ENCODE data around the gene CAPN10.

The CAPN10 gene

DNA sequence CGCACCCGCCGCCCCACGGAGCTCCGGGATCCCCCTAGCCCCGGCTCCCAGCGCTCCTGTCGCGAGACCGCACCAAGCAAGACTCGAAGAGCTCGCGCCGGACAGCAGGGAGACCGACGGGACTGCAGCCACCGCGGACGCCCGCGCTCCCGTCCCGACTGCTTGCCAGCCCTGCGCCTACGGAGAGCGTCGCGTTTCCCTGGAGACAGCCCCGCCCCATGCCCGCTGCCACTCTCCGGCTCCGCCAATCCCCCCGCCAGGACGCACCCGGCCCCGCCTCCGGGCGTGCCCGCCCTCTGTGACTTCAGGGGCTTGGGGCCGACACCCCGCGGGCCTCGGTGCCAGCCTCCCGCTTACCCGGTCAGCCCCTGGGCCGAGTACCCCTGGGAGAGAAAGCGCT lies 28.7 kb upstream of the CAPN10 start, which contains the start of gene ANKMY1:
Gene ANKMY1 (minus strand): TSS at position 181 of the 400 bp plus-strand sequence. CDS start 653 bp downstream, outside the sequence.
- Mint-ChIP-seq H3K36me3 (ENCODE audit: low read depth) (peaks cover 15% of the 10 kb centered on the region), H3K9me3 (no peaks in the 10 kb centered on the region), H3K27ac (no peak within 1 kb of the TSS), H3K4me3 (peak within 1 kb of the TSS; percentile 64), H3K4me1 (peaks cover 43% of the 10 kb centered on the region), H3K27me3 (ENCODE audit: low read depth, poor library complexity) (peaks cover 3% of the 10 kb centered on the region)
- TF ChIP-seq, protein P1, sequence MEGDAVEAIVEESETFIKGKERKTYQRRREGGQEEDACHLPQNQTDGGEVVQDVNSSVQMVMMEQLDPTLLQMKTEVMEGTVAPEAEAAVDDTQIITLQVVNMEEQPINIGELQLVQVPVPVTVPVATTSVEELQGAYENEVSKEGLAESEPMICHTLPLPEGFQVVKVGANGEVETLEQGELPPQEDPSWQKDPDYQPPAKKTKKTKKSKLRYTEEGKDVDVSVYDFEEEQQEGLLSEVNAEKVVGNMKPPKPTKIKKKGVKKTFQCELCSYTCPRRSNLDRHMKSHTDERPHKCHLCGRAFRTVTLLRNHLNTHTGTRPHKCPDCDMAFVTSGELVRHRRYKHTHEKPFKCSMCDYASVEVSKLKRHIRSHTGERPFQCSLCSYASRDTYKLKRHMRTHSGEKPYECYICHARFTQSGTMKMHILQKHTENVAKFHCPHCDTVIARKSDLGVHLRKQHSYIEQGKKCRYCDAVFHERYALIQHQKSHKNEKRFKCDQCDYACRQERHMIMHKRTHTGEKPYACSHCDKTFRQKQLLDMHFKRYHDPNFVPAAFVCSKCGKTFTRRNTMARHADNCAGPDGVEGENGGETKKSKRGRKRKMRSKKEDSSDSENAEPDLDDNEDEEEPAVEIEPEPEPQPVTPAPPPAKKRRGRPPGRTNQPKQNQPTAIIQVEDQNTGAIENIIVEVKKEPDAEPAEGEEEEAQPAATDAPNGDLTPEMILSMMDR (IDR thresholded peaks at IDR 0.05), result no peak
- DNase-seq, result peak; percentile 88

DNA sequence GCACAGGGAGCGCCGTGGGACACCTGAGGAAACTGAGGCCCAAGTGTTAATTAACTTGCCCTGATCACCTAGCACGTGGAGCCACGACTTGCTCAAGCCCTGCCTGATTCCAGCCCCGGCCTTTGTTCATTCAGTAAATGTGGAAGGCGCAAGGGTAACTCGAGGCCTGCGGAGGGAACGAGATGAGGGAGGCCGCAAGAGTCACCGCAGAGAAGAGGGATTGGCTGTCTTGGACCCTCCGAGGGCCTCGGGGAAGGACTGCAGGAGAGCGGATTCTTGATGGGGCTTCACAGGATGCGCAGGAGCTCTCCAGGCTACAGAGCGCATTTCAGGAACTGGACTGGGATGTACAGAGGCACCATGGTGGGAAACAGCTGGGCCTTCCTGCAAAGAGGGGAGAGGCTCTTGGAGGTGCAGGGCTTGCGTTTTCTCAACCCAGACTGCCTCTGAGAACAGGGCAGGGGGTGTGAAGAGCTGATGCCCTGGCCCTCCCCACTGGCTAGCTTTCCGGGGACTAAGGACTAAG lies 28.2 kb upstream of the CAPN10 start:
- Mint-ChIP-seq H3K4me1 (peaks cover 38% of the 10 kb centered on the region), H3K27ac (no peak overlapping the region), H3K36me3 (ENCODE audit: low read depth) (peaks cover 10% of the 10 kb centered on the region), H3K9me3 (no peaks in the 10 kb centered on the region), H3K27me3 (ENCODE audit: low read depth, poor library complexity) (peaks cover 3% of the 10 kb centered on the region), H3K4me3 (peak overlapping the region; percentile 64)
- DNase-seq, result no peak
- TF ChIP-seq, protein P1 (IDR thresholded peaks at IDR 0.05), result no peak

DNA sequence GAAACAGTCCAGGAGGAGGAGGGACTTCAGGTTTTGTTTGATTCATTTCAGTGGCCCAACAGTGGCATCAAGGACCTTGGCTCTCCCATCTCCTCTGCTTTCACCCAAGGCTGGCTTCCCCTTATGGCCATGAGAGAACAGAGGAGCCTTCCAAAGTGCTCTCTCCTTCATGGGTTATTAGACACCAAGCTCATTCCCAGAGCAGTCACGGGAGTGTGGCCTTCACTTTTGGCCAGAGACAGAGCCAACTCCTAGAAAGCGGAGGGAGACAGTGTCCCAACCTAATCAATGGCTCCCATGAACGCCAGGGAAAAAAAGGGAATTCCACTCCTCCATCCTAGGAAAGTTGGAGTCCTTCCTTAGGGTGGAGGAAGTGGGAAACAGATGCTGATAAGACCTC lies 27.2 kb upstream of the CAPN10 start:
- Mint-ChIP-seq H3K9me3 (no peaks in the 10 kb centered on the region), H3K36me3 (ENCODE audit: low read depth) (peaks cover 13% of the 10 kb centered on the region), H3K4me3 (peak overlapping the region; percentile 80), H3K4me1 (peaks cover 35% of the 10 kb centered on the region), H3K27ac (no peak overlapping the region), H3K27me3 (ENCODE audit: low read depth, poor library complexity) (peaks cover 3% of the 10 kb centered on the region)
- TF ChIP-seq, protein P1 (IDR thresholded peaks at IDR 0.05), result no peak
- no peak for DNase-seq

DNA sequence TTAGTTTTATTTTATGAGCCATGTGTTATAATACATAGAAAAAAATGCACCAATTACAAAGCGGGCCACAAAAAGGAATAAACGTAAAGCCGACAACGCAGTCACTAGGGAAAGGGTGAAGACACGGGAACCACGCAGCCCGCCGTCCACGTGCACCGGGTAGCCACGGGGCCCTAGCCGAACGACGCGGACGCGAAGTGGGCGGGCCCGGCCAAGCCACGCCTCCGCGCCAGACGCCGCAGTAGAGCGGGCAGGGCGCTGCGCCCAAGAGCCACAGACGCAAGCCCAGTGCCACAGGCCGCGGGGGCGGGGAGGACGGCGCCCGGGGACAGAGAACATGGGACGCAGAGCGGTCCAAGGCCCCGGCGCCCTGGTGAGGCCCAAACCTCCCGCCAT lies 26.5 kb upstream of the CAPN10 start, which contains the start of gene DUSP28:
Gene DUSP28 (plus strand): TSS at position 274 of the 396 bp plus-strand sequence. CDS start 328 bp downstream, outside the sequence.
- no peaks in the 10 kb centered on the region for H3K9me3 Mint-ChIP-seq
- H3K27me3 Mint-ChIP-seq (ENCODE audit: low read depth, poor library complexity), result peaks cover 3% of the 10 kb centered on the region
- H3K4me1 Mint-ChIP-seq, result peaks cover 35% of the 10 kb centered on the region
- TF ChIP-seq, protein P1 (IDR thresholded peaks at IDR 0.05), result no peak
- peak; percentile 87 for DNase-seq
- H3K36me3 Mint-ChIP-seq (ENCODE audit: low read depth), result peaks cover 13% of the 10 kb centered on the region
- peak within 1 kb of the TSS; percentile 82 for H3K4me3 Mint-ChIP-seq
- H3K27ac Mint-ChIP-seq, result no peak within 1 kb of the TSS

DNA sequence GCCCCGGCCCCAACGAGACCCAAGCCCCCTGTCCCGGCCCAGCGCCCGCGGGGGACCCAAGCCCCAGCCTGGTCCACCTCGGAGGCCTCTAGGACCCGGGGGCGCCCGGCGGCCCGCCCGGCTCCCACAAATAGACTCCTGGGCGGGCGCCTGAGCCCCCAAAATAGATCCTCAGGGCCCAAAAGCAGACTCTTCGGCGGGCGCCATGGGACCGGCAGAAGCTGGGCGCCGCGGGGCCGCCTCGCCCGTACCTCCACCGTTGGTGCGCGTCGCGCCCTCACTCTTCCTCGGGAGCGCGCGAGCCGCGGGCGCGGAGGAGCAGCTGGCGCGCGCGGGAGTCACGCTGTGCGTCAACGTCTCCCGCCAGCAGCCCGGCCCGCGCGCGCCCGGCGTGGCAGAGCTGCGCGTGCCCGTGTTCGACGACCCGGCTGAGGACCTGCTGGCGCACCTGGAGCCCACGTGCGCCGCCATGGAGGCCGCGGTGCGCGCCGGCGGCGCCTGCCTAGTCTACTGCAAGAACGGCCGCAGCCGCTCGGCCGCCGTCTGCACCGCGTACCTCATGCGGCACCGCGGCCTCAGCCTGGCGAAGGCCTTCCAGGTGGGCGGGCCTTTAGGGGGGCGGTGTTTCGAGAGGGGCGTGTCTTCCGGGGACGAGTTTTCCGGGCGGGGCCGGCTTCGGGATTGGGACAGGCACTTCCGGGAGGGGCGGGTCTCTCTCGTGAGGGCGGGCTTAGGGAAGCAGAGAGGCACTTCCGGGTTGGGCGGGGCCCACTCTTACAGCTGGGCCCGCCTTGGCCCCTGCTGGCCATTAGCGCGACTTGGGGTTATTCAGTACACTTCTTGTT lies 25.8 kb upstream of the CAPN10 start:
- Mint-ChIP-seq H3K36me3 (ENCODE audit: low read depth) (peaks cover 13% of the 10 kb centered on the region), H3K4me1 (peaks cover 37% of the 10 kb centered on the region), H3K9me3 (no peaks in the 10 kb centered on the region), H3K27me3 (ENCODE audit: low read depth, poor library complexity) (peaks cover 3% of the 10 kb centered on the region), H3K4me3 (peak overlapping the region; percentile 82), H3K27ac (no peak overlapping the region)
- TF ChIP-seq, protein P1 (IDR thresholded peaks at IDR 0.05), result no peak
- peak; percentile 100 for DNase-seq
